ENCODE measurements around the gene RASGRF2.
"Not testable (repeated sequence)": the region's sequence is repeated elsewhere in the genome, so short reads cannot be mapped to it uniquely, and the experiment has no call there.

Gene RASGRF2

DNA sequence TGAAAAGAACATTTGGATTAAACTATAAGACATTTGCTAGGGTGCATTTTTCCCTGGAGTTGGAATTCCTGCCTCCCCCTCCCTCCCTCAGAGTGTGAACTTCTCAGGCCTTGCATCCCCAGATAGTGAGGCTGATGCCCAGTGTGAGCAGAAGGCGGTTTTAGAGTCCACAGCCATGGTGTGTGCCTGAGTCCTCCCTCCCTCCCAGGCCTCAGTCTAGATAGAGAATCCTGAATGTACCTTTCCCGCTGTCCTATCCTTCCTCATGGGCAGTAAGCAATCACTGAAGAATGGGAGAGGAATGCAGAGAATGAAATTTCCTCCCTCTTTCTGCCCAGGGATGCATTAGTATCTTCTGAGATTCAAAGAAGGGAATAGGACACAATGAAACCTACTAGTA lies 108.5 kb downstream of the RASGRF2 start:
- no peak for DNase-seq (ENCODE audit: low read depth in 2 of 2, low spot score in 1 of 2)

DNA sequence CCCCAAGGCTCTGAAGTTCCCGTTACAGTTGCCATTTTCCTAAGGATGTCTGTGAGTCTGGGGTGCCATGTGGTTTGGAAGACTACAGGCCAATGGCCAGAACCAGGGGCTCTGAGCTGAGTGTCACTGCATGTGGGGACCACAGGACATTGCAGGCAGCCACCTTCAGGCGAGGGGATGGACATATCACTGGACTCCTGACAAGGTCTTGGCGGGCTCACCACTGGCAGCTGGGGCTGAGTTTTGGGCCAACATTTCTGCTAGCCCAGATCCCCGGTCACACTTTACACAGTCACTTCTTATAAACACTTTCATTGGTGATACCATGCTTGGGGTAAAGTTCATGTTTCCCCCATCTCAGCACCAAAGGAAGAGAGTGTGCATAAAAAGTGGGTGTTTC lies 109.8 kb downstream of the RASGRF2 start:
- DNase-seq (ENCODE audit: low read depth in 2 of 2, low spot score in 1 of 2), result no peak

- DNase-seq (ENCODE audit: low read depth in 2 of 2, low spot score in 1 of 2), result no peak
These were observed 110.5 kb downstream of the RASGRF2 start for GRCh38 chr5:81070571-81071255.

- no peak for DNase-seq (ENCODE audit: low read depth in 2 of 2, low spot score in 1 of 2)
These were observed 114.9 kb downstream of the RASGRF2 start for GRCh38 chr5:81075041-81075440.

DNA sequence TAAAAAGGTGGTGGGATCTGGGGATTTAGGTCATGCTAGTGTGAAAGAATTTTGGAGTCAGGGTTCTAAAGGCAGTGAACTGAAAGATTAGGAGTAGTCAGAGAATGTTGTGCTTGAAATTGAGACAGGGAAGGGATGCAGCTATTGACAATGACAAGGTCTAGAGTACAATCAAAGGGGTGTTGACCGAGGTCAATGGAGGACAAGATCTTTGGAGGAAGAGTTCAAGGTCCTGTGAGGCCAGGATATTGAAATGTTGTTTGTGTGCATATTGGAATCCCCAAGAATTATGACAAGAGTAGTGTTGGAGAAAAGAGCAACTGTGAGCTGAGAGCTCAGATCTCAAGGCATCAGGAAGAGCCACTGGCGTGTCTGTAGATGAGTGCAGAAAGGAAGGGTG lies 116.9 kb downstream of the RASGRF2 start:
- DNase-seq (ENCODE audit: low read depth in 2 of 2, low spot score in 1 of 2), result no peak

GRCh38 chr5:81078930-81079329 lies 118.8 kb downstream of the RASGRF2 start:
- DNase-seq (ENCODE audit: low read depth in 2 of 2, low spot score in 1 of 2), result no peak

GRCh38 chr5:81080809-81081460 lies 120.8 kb downstream of the RASGRF2 start:
- no peak for DNase-seq (ENCODE audit: low read depth in 2 of 2, low spot score in 1 of 2)

GRCh38 chr5:81081461-81081835 lies 121.3 kb downstream of the RASGRF2 start:
- no peak for DNase-seq (ENCODE audit: low read depth in 2 of 2, low spot score in 1 of 2)

GRCh38 chr5:81086881-81087281 lies 126.7 kb downstream of the RASGRF2 start:
- DNase-seq (ENCODE audit: low read depth in 2 of 2, low spot score in 1 of 2), result no peak

- no peak for DNase-seq (ENCODE audit: low read depth in 2 of 2, low spot score in 1 of 2)
These were observed 131.0 kb downstream of the RASGRF2 start for GRCh38 chr5:81091199-81091598.

GRCh38 chr5:81093536-81094196 lies 133.5 kb downstream of the RASGRF2 start:
- no peak for DNase-seq (ENCODE audit: low read depth in 2 of 2, low spot score in 1 of 2)

DNA sequence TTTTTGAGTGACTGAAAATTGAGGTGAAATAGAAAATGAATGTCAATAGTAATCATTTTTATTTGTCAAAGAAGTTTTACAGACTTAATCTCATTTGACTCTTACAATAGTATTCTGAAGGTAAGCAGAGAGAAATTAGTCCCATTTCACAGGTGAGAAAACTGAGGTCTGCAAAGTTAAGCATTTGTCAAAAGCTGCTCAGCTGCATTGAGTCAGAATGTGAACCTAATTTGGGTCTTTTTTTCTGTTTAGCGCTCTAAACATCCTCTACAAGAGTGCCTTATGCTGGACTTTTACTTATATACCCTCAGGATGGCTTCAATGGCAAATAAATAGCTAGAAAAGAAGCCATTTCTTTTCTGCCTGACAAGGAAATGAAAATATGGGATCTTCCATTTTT lies 135.7 kb downstream of the RASGRF2 start:
- DNase-seq (ENCODE audit: low read depth in 2 of 2, low spot score in 1 of 2), result no peak

GRCh38 chr5:81097713-81098112 lies 137.6 kb downstream of the RASGRF2 start:
- DNase-seq (ENCODE audit: low read depth in 2 of 2, low spot score in 1 of 2), result no peak

- DNase-seq (ENCODE audit: low read depth in 2 of 2, low spot score in 1 of 2), result no peak
These were observed 145.2 kb downstream of the RASGRF2 start for GRCh38 chr5:81105261-81105877.

GRCh38 chr5:81115261-81115660 lies 155.1 kb downstream of the RASGRF2 start:
- no peak for DNase-seq (ENCODE audit: low read depth in 2 of 2, low spot score in 1 of 2)

- no peak for DNase-seq (ENCODE audit: low read depth in 2 of 2, low spot score in 1 of 2)
These were observed 157.4 kb downstream of the RASGRF2 start for GRCh38 chr5:81117566-81117965.

- DNase-seq (ENCODE audit: low read depth in 2 of 2, low spot score in 1 of 2), result no peak
These were observed 161.1 kb downstream of the RASGRF2 start for GRCh38 chr5:81121273-81121672.

GRCh38 chr5:81121836-81122630 lies 161.9 kb downstream of the RASGRF2 start:
- no peak for DNase-seq (ENCODE audit: low read depth in 2 of 2, low spot score in 1 of 2)

- not testable (repeated sequence) for DNase-seq (ENCODE audit: low read depth in 2 of 2, low spot score in 1 of 2)
These were observed 164.5 kb downstream of the RASGRF2 start for GRCh38 chr5:81124689-81125088.

- DNase-seq (ENCODE audit: low read depth in 2 of 2, low spot score in 1 of 2), result no peak
These were observed 165.8 kb downstream of the RASGRF2 start for GRCh38 chr5:81125959-81126358.

DNA sequence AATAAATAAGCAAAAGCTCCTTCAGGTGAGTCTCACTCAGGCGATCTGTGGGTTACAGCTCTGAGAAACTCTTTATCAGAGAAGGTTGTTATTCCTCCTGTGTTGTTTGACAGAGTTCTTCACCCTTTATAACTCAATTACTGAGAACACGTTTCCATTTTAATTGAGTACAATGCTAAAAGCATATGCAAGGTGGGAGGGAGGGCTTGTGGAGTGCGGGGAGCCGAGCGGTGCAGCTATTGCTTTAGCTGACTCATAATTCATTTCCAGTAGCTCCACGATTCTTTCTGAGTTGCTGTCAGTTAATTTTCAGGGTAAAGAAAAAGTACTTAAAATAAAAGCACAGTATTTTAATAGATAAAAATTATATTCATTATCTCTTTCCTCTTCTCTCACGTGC lies 168.3 kb downstream of the RASGRF2 start:
- DNase-seq (ENCODE audit: low read depth in 2 of 2, low spot score in 1 of 2), result no peak
